GM11168 (cell line): Measurements from ENCODE around the gene PCSK1N.

Experiments used
- in situ Hi-C: fragments of 300-500 bp; cut with MboI; formaldehyde crosslinking; loops from one replicate; pipeline ENCODE4 v1.12.0; 2022; ENCODE audit warnings: low sequenced_read_pairs; ENCODE audit not compliant: unreplicated experiment

The PCSK1N gene

GRCh38 chrX:48791063-48791820 is 44.2 kb downstream of the PCSK1N start:
- in situ Hi-C loops: no loop called here

GRCh38 chrX:48790477-48790876 is 44.9 kb downstream of the PCSK1N start:
- in situ Hi-C loops: no loop called here

- in situ Hi-C loops: no loop called here
These were observed 45.8 kb downstream of the PCSK1N start for GRCh38 chrX:48789366-48790220.

- in situ Hi-C loops: no loop called here
These were observed 47.6 kb downstream of the PCSK1N start for GRCh38 chrX:48787505-48788443.

- in situ Hi-C loops: no loop called here
These were observed 48.4 kb downstream of the PCSK1N start for GRCh38 chrX:48786825-48787504.

- in situ Hi-C loops: no loop called here
These were observed 49.0 kb downstream of the PCSK1N start, which contains the start of gene GATA1 for GRCh38 chrX:48786341-48786800. GATA1 (plus strand) TSS chrX:48786590; CDS start chrX:48791110, 4,520 bp downstream.

- in situ Hi-C loops: no loop called here
These were observed 49.7 kb downstream of the PCSK1N start for GRCh38 chrX:48785540-48786214.

- in situ Hi-C loops: no loop called here
These were observed 50.2 kb downstream of the PCSK1N start for GRCh38 chrX:48785186-48785539.

- in situ Hi-C loops: no loop called here
These were observed 50.7 kb downstream of the PCSK1N start for GRCh38 chrX:48784726-48785125.

- in situ Hi-C loops: no loop called here
These were observed 52.6 kb downstream of the PCSK1N start for GRCh38 chrX:48782795-48783194.

- in situ Hi-C loops: no loop called here
These were observed 53.2 kb downstream of the PCSK1N start for GRCh38 chrX:48782216-48782615.

GRCh38 chrX:48781705-48782104 is 53.7 kb downstream of the PCSK1N start:
- in situ Hi-C loops: no loop called here
